ENCODE measurements around the gene MLPH. TPM values are rescaled to one million over a fixed set of nuclear protein-coding genes. Genes with fewer than 3 reads are reported as not detected.
A peak's percentile ranks its signal among the peaks of the same experiment; 100 is the strongest.

Gene MLPH
- total and polyA plus RNA-seq, 4 donors = 71.0 to 295 (median 192) TPM

GRCh38 chr2:237503201-237503600 is 16.1 kb downstream of the MLPH start:
- no peak overlapping the region for H3K27ac ChIP-seq (ENCODE audit: low read depth in 1 of 2, low read length in 1 of 2)
- 81 to 87% methylated on average over 16 of the region's 16 CpGs for WGBS, 2 donors
- peaks cover 0 to 2% (median 0%) of the 10 kb centered on the region in 4 donors for H3K36me3 ChIP-seq (ENCODE audit: control insufficient read depth in 4 of 4, insufficient read depth in 4 of 4, low read length in 4 of 4)
- no peak for TF ChIP-seq CTCF (IDR thresholded peaks at IDR 0.05; ENCODE audit: control extremely low read depth, extremely low read depth)
- DNase-seq = no peak
- peaks cover 0 to 15% (median 0%) of the 10 kb centered on the region in 5 donors for H3K4me1 ChIP-seq (ENCODE audit: control insufficient read depth in 5 of 5, insufficient read depth in 5 of 5, low read length in 5 of 5)
- no peak overlapping the region for H3K4me3 ChIP-seq
- no peaks in the 10 kb centered on the region for H3K27me3 ChIP-seq (ENCODE audit: control insufficient read depth in 3 of 3, insufficient read depth in 3 of 3, low read length in 2 of 3)
- H3K9ac ChIP-seq (ENCODE audit: insufficient read depth in 1 of 2, low read length in 2 of 2) = no peak overlapping the region
- no peak for ATAC-seq (ENCODE audit: insufficient read depth, low FRiP score)
- no peaks in the 10 kb centered on the region for H3K9me3 ChIP-seq (ENCODE audit: control insufficient read depth in 4 of 4, insufficient read depth in 3 of 4, low read length in 3 of 4)

- no peak for TF ChIP-seq CTCF (IDR thresholded peaks at IDR 0.05; ENCODE audit: control extremely low read depth, extremely low read depth)
- ATAC-seq (ENCODE audit: insufficient read depth, low FRiP score) = no peak
- peaks cover 0 to 2% (median 0%) of the 10 kb centered on the region in 4 donors for H3K36me3 ChIP-seq (ENCODE audit: control insufficient read depth in 4 of 4, insufficient read depth in 4 of 4, low read length in 4 of 4)
- H3K4me1 ChIP-seq (ENCODE audit: control insufficient read depth in 5 of 5, insufficient read depth in 5 of 5, low read length in 5 of 5) = peaks cover 0 to 25% (median 0%) of the 10 kb centered on the region in 5 donors
- no peak overlapping the region for H3K9ac ChIP-seq (ENCODE audit: insufficient read depth in 1 of 2, low read length in 2 of 2)
- WGBS, 2 donors = 84 to 88% methylated on average over 15 of the region's 15 CpGs
- peak overlapping the region in 1 of 2 donors; percentile 42 for H3K27ac ChIP-seq (ENCODE audit: low read depth in 1 of 2, low read length in 1 of 2)
- no peak for DNase-seq
- no peak overlapping the region for H3K4me3 ChIP-seq
- no peaks in the 10 kb centered on the region for H3K9me3 ChIP-seq (ENCODE audit: control insufficient read depth in 4 of 4, insufficient read depth in 3 of 4, low read length in 3 of 4)
- H3K27me3 ChIP-seq (ENCODE audit: control insufficient read depth in 3 of 3, insufficient read depth in 3 of 3, low read length in 2 of 3) = no peaks in the 10 kb centered on the region
Observed at GRCh38 chr2:237505188-237505939, 18.3 kb downstream of the MLPH start.

GRCh38 chr2:237507512-237507911 is 20.5 kb downstream of the MLPH start:
- 58 to 63% methylated on average over 7 of the region's 7 CpGs for WGBS, 2 donors
- Histone ChIP-seq H3K9me3 (ENCODE audit: control insufficient read depth in 4 of 4, insufficient read depth in 3 of 4, low read length in 3 of 4) (no peaks in the 10 kb centered on the region), H3K4me1 (ENCODE audit: control insufficient read depth in 5 of 5, insufficient read depth in 5 of 5, low read length in 5 of 5) (peaks cover 0 to 26% (median 0%) of the 10 kb centered on the region in 5 donors), H3K27ac (ENCODE audit: low read depth in 1 of 2, low read length in 1 of 2) (no peak overlapping the region), H3K27me3 (ENCODE audit: control insufficient read depth in 3 of 3, insufficient read depth in 3 of 3, low read length in 2 of 3) (no peaks in the 10 kb centered on the region), H3K36me3 (ENCODE audit: control insufficient read depth in 4 of 4, insufficient read depth in 4 of 4, low read length in 4 of 4) (peaks cover 0 to 2% (median 0%) of the 10 kb centered on the region in 4 donors), H3K4me3 (no peak overlapping the region), H3K9ac (ENCODE audit: insufficient read depth in 1 of 2, low read length in 2 of 2) (no peak overlapping the region)
- no peak for TF ChIP-seq CTCF (IDR thresholded peaks at IDR 0.05; ENCODE audit: control extremely low read depth, extremely low read depth)
- no peak for DNase-seq
- no peak for ATAC-seq (ENCODE audit: insufficient read depth, low FRiP score)

Data from lung (tissue), 12 donors.